Measurements from ENCODE around the gene ANGPTL8. TPM values are rescaled to one million over a fixed set of nuclear protein-coding genes. Genes with fewer than 3 reads are reported as not detected.
A peak's percentile ranks its signal among the peaks of the same experiment; 100 is the strongest.

The ANGPTL8 gene
- total and polyA plus RNA-seq, 4 donors = 0.71 to 2.3 TPM; not detected in 2

DNA sequence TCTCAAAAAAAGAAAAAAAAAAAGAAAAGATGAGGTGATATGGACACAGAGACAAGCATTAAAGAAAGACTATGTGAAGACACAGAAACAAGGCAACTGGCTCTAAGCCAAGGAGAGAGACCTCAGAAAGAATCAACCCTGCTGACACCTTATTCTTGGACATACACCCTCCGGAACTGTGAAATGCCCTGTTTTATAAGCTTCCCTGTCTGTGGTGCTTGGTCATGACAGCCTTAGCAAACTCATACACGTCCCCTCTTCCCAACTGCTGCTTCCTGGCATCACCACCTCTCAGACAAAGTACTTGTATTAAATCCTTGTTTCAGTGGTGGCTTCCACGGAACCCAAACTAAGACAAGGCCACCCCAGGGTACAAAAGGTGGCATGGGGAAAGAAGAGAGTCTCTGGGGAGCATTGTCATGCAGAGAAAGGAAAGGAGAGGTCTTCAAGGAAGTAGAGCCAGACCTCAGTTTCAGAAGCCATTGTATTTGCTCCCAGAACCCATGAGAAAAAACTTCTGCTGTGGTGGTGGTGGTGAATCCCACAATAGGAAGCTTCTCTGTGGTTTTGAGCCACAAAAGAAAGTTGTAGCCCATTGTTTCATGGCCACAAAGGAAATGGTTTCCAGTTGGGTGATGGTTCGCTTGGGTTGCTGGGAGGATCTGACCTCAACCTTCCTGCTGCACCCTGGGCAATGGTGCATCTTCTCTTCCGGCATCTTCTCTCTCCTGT lies 40.3 kb downstream of the ANGPTL8 start:
- Histone ChIP-seq H3K4me3 (ENCODE audit: low read depth, low read length) (no peak overlapping the region), H3K4me1 (ENCODE audit: control insufficient read depth, insufficient read depth, low read length) (peaks cover 3% of the 10 kb centered on the region), H3K9me3 (ENCODE audit: control insufficient read depth, insufficient read depth, low read length) (peaks cover 2% of the 10 kb centered on the region), H3K36me3 (ENCODE audit: control insufficient read depth, insufficient read depth, low read length) (no peaks in the 10 kb centered on the region), H3K27me3 (ENCODE audit: control insufficient read depth, insufficient read depth, low read length) (no peaks in the 10 kb centered on the region), H3K27ac (ENCODE audit: low read depth, low read length) (no peak overlapping the region)
- DNase-seq (ENCODE audit: low read depth in 4 of 6, low spot score in 6 of 6) = peak in 1 of 6 donors; percentile 31
- WGBS (ENCODE audit: insufficient coverage) = 71% methylated on average over 2 of the region's 5 CpGs

DNA sequence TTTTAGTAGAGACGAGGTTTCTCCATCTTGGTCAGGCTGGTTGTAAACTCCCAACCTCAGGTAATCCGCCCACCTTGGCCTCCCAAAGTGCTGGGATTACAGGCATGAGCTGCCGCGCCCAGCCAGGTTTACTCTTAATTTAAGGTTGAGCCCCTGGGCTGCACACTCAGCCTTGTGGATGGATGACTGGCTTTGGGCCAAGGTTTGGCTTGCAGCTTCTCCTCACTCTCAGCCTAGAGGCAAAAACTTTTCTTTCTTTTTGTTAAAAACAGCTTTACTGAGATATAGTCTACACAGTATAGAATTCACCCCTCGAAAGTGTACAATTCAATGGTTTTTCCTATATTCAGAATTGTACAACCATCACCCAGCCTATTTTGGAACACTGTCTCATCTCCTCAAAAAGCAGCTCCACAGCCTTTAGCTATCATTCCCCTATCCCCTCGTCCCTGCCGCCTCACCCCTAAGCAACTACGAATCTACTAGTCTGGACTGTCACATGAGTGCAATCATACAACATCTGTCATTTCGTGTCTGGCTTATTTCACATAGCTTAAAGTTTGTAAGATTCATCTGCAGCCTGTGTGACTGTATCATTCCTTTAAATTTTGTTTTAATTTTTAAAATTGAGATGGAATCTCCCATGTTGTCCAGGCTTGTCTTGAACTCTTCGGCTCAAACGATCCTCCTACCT lies 42.1 kb downstream of the ANGPTL8 start:
- 87% methylated on average over 8 of the region's 11 CpGs for WGBS (ENCODE audit: insufficient coverage)
- Histone ChIP-seq H3K4me1 (ENCODE audit: control insufficient read depth, insufficient read depth, low read length) (no peaks in the 10 kb centered on the region), H3K36me3 (ENCODE audit: control insufficient read depth, insufficient read depth, low read length) (no peaks in the 10 kb centered on the region), H3K9me3 (ENCODE audit: control insufficient read depth, insufficient read depth, low read length) (peaks cover 2% of the 10 kb centered on the region), H3K4me3 (ENCODE audit: low read depth, low read length) (no peak overlapping the region), H3K27me3 (ENCODE audit: control insufficient read depth, insufficient read depth, low read length) (no peaks in the 10 kb centered on the region), H3K27ac (ENCODE audit: low read depth, low read length) (no peak overlapping the region)
- no peak for DNase-seq (ENCODE audit: low read depth in 4 of 6, low spot score in 6 of 6)

DNA sequence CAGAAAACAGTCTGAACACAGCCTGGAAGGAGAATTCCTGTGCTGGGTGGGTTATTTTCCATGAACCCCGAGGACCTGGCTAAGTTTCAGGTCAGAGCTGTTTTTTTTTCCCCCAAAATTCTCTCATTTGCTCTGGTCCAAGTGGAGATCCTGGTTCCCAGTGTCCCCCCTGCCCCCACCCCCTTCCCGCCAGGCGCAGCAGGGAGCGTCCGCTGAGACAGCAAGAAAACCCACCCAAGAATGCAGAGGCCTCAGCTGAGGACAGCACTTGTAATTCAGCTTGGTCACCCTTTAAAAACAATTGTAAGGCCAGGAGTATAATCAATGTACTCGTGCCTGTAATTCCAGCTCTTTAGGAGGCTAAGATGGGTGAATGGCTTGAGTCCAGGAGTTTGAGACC lies 45.1 kb downstream of the ANGPTL8 start:
- Histone ChIP-seq H3K4me1 (ENCODE audit: control insufficient read depth, insufficient read depth, low read length) (no peaks in the 10 kb centered on the region), H3K4me3 (ENCODE audit: low read depth, low read length) (no peak overlapping the region), H3K9me3 (ENCODE audit: control insufficient read depth, insufficient read depth, low read length) (peaks cover under 1% of the 10 kb centered on the region), H3K27me3 (ENCODE audit: control insufficient read depth, insufficient read depth, low read length) (no peaks in the 10 kb centered on the region), H3K27ac (ENCODE audit: low read depth, low read length) (peak overlapping the region; percentile 71), H3K36me3 (ENCODE audit: control insufficient read depth, insufficient read depth, low read length) (no peaks in the 10 kb centered on the region)
- peak in 1 of 6 donors; percentile 55 for DNase-seq (ENCODE audit: low read depth in 4 of 6, low spot score in 6 of 6)
- WGBS (ENCODE audit: insufficient coverage) = 27% methylated on average over 4 of the region's 6 CpGs

DNA sequence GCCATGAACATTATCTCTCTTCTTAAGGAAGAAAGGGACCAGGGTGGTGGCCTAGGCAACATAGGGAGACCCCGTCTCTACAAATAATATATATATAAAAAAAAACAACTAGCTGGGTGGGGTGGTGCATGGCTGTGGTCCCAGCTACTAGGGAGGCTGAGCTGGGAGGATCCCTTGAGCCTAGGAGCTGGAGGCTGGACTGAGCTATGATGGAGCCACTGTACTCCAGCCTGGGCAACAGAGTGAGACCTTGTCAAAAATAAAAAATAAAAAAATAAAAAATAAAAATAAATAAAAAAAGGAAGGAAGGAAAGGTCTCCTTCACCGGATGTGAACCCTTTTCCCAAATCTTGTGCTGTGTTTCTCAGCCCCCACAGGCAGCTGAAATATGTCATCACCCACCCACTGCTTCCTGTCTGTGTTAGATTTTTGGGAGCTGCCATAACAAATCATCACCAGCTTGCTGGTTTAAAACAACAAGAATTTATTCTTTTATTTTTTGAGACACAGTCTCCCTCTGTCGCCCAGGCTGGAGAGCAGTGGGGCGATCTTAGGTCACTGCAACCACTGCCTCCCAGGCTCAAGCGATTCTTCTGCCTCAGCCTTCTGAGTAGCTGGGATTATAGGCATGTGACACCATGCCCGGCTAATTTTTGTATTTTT lies 47.0 kb downstream of the ANGPTL8 start:
- Histone ChIP-seq H3K4me3 (ENCODE audit: low read depth, low read length) (no peak overlapping the region), H3K9me3 (ENCODE audit: control insufficient read depth, insufficient read depth, low read length) (no peaks in the 10 kb centered on the region), H3K4me1 (ENCODE audit: control insufficient read depth, insufficient read depth, low read length) (no peaks in the 10 kb centered on the region), H3K27me3 (ENCODE audit: control insufficient read depth, insufficient read depth, low read length) (no peaks in the 10 kb centered on the region), H3K27ac (ENCODE audit: low read depth, low read length) (no peak overlapping the region), H3K36me3 (ENCODE audit: control insufficient read depth, insufficient read depth, low read length) (no peaks in the 10 kb centered on the region)
- no peak for DNase-seq (ENCODE audit: low read depth in 4 of 6, low spot score in 6 of 6)
- WGBS (ENCODE audit: insufficient coverage) = 78% methylated on average over 4 of the region's 6 CpGs

DNA sequence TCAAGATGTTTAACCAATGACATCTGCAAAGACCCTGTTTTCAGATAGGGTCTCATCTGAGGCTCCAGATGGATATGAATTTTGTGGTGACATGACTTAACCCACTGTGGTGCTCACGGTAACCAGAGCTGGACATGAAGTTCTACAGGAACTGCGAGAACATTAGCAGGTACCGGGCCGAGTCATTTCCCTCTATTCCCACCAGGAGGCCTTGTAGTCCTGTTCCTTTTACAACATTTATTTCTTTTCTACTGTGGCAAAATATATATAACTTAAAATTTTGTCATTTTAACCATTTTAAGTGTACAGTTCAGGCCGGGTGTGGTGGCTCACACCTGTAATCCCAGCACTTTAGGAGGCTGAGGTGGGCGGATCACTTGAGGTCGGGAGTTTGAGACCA lies 48.9 kb downstream of the ANGPTL8 start:
- Histone ChIP-seq H3K4me1 (ENCODE audit: control insufficient read depth, insufficient read depth, low read length) (peaks cover under 1% of the 10 kb centered on the region), H3K9me3 (ENCODE audit: control insufficient read depth, insufficient read depth, low read length) (no peaks in the 10 kb centered on the region), H3K27me3 (ENCODE audit: control insufficient read depth, insufficient read depth, low read length) (no peaks in the 10 kb centered on the region), H3K27ac (ENCODE audit: low read depth, low read length) (no peak overlapping the region), H3K36me3 (ENCODE audit: control insufficient read depth, insufficient read depth, low read length) (no peaks in the 10 kb centered on the region), H3K4me3 (ENCODE audit: low read depth, low read length) (no peak overlapping the region)
- WGBS (ENCODE audit: insufficient coverage) = 87% methylated on average over 3 of the region's 7 CpGs
- no peak for DNase-seq (ENCODE audit: low read depth in 4 of 6, low spot score in 6 of 6)

DNA sequence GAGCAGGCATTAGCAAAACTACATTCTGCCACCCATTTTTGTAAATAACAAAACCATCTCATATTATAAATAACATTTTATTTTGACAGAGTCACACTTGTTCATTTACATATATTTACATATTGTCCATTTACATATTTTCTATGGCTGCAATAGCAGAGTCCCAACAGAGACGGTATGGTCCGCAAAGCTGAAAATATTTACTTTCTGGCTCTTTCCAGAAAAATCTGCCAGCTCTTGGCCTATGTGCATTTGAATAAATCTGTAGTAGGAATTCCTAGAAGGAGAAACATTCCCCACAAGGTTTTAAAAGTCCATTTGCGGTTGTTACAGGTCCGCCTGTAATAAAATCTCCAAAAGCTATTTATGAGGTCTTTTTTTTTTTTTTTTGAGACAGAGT lies 50.8 kb downstream of the ANGPTL8 start:
- Histone ChIP-seq H3K4me3 (ENCODE audit: low read depth, low read length) (no peak overlapping the region), H3K36me3 (ENCODE audit: control insufficient read depth, insufficient read depth, low read length) (no peaks in the 10 kb centered on the region), H3K27ac (ENCODE audit: low read depth, low read length) (no peak overlapping the region), H3K27me3 (ENCODE audit: control insufficient read depth, insufficient read depth, low read length) (no peaks in the 10 kb centered on the region), H3K4me1 (ENCODE audit: control insufficient read depth, insufficient read depth, low read length) (peaks cover 10% of the 10 kb centered on the region), H3K9me3 (ENCODE audit: control insufficient read depth, insufficient read depth, low read length) (no peaks in the 10 kb centered on the region)
- DNase-seq (ENCODE audit: low read depth in 4 of 6, low spot score in 6 of 6) = peak in 1 of 6 donors; percentile 66
- no CpG with 5 or more reads among the region's 4 CpGs for WGBS (ENCODE audit: insufficient coverage)

DNA sequence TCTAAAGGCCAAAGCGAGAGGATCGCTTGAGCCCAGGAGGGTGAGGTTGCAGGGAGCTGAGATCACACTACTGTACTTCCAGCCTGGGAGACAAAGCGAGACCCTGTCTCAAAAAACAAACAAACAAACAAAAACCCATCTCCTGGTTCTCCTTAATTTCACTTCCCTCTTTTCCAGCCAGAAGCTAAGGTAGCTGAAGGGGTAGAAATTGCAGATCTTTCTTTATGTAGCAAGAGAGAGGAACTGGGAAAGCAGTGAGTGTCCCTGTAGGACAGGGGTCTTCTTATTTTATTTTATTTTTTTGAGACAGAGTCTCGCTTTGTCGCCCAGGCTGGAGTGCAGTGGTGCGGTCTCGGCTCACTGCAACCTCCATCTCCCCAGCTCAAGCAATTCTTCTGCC lies 52.0 kb downstream of the ANGPTL8 start:
- no peaks in the 10 kb centered on the region for H3K36me3 ChIP-seq (ENCODE audit: control insufficient read depth, insufficient read depth, low read length)
- peaks cover 16% of the 10 kb centered on the region for H3K4me1 ChIP-seq (ENCODE audit: control insufficient read depth, insufficient read depth, low read length)
- H3K27me3 ChIP-seq (ENCODE audit: control insufficient read depth, insufficient read depth, low read length) = no peaks in the 10 kb centered on the region
- no peaks in the 10 kb centered on the region for H3K9me3 ChIP-seq (ENCODE audit: control insufficient read depth, insufficient read depth, low read length)
- WGBS (ENCODE audit: insufficient coverage) = 86% methylated on average over 4 of the region's 7 CpGs
- H3K27ac ChIP-seq (ENCODE audit: low read depth, low read length) = no peak overlapping the region
- DNase-seq (ENCODE audit: low read depth in 4 of 6, low spot score in 6 of 6) = no peak
- H3K4me3 ChIP-seq (ENCODE audit: low read depth, low read length) = no peak overlapping the region

Other genes with a start within 250 kb of the ANGPTL8 start
- 10 to 100 TPM; 30.2 to 70.9 TPM for gene LDLR, start 150.2 kb upstream of the ANGPTL8 start, total RNA-seq
- 10 to 100 TPM; 29.8 to 30.2 TPM for gene LDLR, start 150.2 kb upstream of the ANGPTL8 start, polyA plus RNA-seq (ENCODE audit: insufficient read length in 2 of 2)
- gene SPC24, start 83.8 kb upstream of the ANGPTL8 start, total RNA-seq = 10 to 100 TPM; 12.2 to 32.9 TPM
- 10 to 100 TPM; 14.6 to 20.0 TPM for gene SPC24, start 83.8 kb upstream of the ANGPTL8 start, polyA plus RNA-seq (ENCODE audit: insufficient read length in 2 of 2)
- gene KANK2, start 42.1 kb upstream of the ANGPTL8 start, total RNA-seq = 100 to 1,000 TPM in 1 of 2 donors, 10 to 100 TPM in 1; 56.3 to 270 TPM
- gene KANK2, start 42.1 kb upstream of the ANGPTL8 start, polyA plus RNA-seq (ENCODE audit: insufficient read length in 2 of 2) = 100 to 1,000 TPM in 1 of 2 donors, 10 to 100 TPM in 1; 65.9 to 130 TPM
- 10 to 100 TPM; 16.5 to 42.7 TPM for gene DOCK6, start 22.9 kb downstream of the ANGPTL8 start, total RNA-seq
- gene DOCK6, start 22.9 kb downstream of the ANGPTL8 start, polyA plus RNA-seq (ENCODE audit: insufficient read length in 2 of 2) = 10 to 100 TPM; 51.8 to 71.2 TPM
- gene TSPAN16, start 56.5 kb downstream of the ANGPTL8 start, total RNA-seq = not detected
- gene TSPAN16, start 56.5 kb downstream of the ANGPTL8 start, polyA plus RNA-seq (ENCODE audit: insufficient read length in 2 of 2) = under 1 TPM in 1 of 2 donors, not detected in 1; 0.36 TPM
- gene RAB3D, start 100.0 kb downstream of the ANGPTL8 start, total RNA-seq = 10 to 100 TPM; 14.2 to 27.0 TPM
- gene RAB3D, start 100.0 kb downstream of the ANGPTL8 start, polyA plus RNA-seq (ENCODE audit: insufficient read length in 2 of 2) = 10 to 100 TPM; 13.2 to 17.5 TPM
- 100 to 1,000 TPM in 1 of 2 donors, 10 to 100 TPM in 1; 59.3 to 161 TPM for gene TMEM205, start 106.6 kb downstream of the ANGPTL8 start, total RNA-seq
- 100 to 1,000 TPM; 120 to 125 TPM for gene TMEM205, start 106.6 kb downstream of the ANGPTL8 start, polyA plus RNA-seq (ENCODE audit: insufficient read length in 2 of 2)
- 10 to 100 TPM; 14.9 to 37.6 TPM for gene CCDC159, start 106.9 kb downstream of the ANGPTL8 start, total RNA-seq
- 10 to 100 TPM; 40.4 to 52.2 TPM for gene CCDC159, start 106.9 kb downstream of the ANGPTL8 start, polyA plus RNA-seq (ENCODE audit: insufficient read length in 2 of 2)
- 10 to 100 TPM; 30.4 to 30.7 TPM for gene PLPPR2, start 115.8 kb downstream of the ANGPTL8 start, total RNA-seq
- gene PLPPR2, start 115.8 kb downstream of the ANGPTL8 start, polyA plus RNA-seq (ENCODE audit: insufficient read length in 2 of 2) = 100 to 1,000 TPM; 183 to 215 TPM
- gene SWSAP1, start 135.0 kb downstream of the ANGPTL8 start, total RNA-seq = 1 to 10 TPM in 1 of 2 donors, under 1 TPM in 1; 0.50 to 2.6 TPM
- 1 to 10 TPM; 2.3 to 2.5 TPM for gene SWSAP1, start 135.0 kb downstream of the ANGPTL8 start, polyA plus RNA-seq (ENCODE audit: insufficient read length in 2 of 2)
- 1 to 10 TPM; 4.0 to 6.3 TPM for gene EPOR, start 144.7 kb downstream of the ANGPTL8 start, total RNA-seq
- gene EPOR, start 144.7 kb downstream of the ANGPTL8 start, polyA plus RNA-seq (ENCODE audit: insufficient read length in 2 of 2) = 1 to 10 TPM; 5.9 to 8.0 TPM
- gene RGL3, start 179.7 kb downstream of the ANGPTL8 start, total RNA-seq = 1 to 10 TPM; 1.5 to 4.7 TPM
- gene RGL3, start 179.7 kb downstream of the ANGPTL8 start, polyA plus RNA-seq (ENCODE audit: insufficient read length in 2 of 2) = 1 to 10 TPM; 8.0 to 9.9 TPM
- 1 to 10 TPM in 1 of 2 donors, under 1 TPM in 1; 0.79 to 5.3 TPM for gene ODAD3, start 195.5 kb downstream of the ANGPTL8 start, total RNA-seq
- 1 to 10 TPM; 5.2 to 7.1 TPM for gene ODAD3, start 195.5 kb downstream of the ANGPTL8 start, polyA plus RNA-seq (ENCODE audit: insufficient read length in 2 of 2)
- 100 to 1,000 TPM in 1 of 2 donors, 10 to 100 TPM in 1; 55.9 to 132 TPM for gene PRKCSH, start 196.0 kb downstream of the ANGPTL8 start, total RNA-seq
- 100 to 1,000 TPM; 226 to 290 TPM for gene PRKCSH, start 196.0 kb downstream of the ANGPTL8 start, polyA plus RNA-seq (ENCODE audit: insufficient read length in 2 of 2)
- gene ELAVL3, start 241.4 kb downstream of the ANGPTL8 start, total RNA-seq = 10 to 100 TPM; 25.8 to 69.0 TPM
- gene ELAVL3, start 241.4 kb downstream of the ANGPTL8 start, polyA plus RNA-seq (ENCODE audit: insufficient read length in 2 of 2) = 100 to 1,000 TPM; 147 to 153 TPM